ENCODE data around the gene VPS13A. TPM values are rescaled to one million over a fixed set of nuclear protein-coding genes. Genes with fewer than 3 reads are reported as not detected.
A peak's percentile ranks its signal among the peaks of the same experiment; 100 is the strongest.

VPS13A gene
- total RNA-seq, 1 donor from 2014 or later = 19.5 TPM

DNA sequence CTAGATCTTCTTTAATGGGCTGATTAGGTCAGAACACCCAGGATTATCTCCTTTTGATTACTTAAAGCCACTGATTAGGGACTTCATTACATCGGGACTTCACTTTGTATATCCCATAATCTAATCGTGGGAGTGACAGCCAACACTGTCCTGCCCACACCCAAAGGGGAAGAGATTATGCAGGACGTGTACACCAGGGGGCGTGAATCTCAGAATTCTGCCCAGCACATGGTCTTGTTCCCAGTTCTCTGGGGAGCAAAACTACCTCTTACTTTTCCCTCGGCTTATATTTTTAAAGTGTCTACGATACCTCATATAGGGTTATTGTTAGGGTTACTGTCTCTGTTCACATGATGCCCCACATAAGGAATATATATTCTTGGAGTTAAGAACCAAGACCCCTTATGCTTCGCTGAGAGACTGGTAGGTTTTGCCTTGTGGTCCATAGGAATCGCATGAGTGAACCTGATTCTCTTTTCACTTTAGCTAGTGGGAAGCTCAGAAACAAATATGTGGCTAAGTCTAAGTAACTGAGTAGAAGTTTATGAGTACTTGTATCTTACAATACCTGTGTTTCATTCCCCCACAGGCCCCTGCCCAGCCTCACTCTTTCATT is 278.1 kb downstream of the VPS13A start:
- DNase-seq (ENCODE audit: low read depth) (peak; percentile 24), FAIRE-seq (no peak)
- Histone ChIP-seq H3K27me3 (ENCODE audit: control insufficient read depth, insufficient read depth, low read length) (no peaks in the 10 kb centered on the region), H3K4me3 (ENCODE audit: low read depth, low read length) (no peak overlapping the region), H3K36me3 (ENCODE audit: control insufficient read depth, insufficient read depth, low read length) (no peaks in the 10 kb centered on the region)
- TF ChIP-seq, protein P1, sequence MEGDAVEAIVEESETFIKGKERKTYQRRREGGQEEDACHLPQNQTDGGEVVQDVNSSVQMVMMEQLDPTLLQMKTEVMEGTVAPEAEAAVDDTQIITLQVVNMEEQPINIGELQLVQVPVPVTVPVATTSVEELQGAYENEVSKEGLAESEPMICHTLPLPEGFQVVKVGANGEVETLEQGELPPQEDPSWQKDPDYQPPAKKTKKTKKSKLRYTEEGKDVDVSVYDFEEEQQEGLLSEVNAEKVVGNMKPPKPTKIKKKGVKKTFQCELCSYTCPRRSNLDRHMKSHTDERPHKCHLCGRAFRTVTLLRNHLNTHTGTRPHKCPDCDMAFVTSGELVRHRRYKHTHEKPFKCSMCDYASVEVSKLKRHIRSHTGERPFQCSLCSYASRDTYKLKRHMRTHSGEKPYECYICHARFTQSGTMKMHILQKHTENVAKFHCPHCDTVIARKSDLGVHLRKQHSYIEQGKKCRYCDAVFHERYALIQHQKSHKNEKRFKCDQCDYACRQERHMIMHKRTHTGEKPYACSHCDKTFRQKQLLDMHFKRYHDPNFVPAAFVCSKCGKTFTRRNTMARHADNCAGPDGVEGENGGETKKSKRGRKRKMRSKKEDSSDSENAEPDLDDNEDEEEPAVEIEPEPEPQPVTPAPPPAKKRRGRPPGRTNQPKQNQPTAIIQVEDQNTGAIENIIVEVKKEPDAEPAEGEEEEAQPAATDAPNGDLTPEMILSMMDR (IDR thresholded peaks at IDR 0.05; ENCODE audit: insufficient read depth, low read length, severe bottlenecking) = peak; percentile 41

DNA sequence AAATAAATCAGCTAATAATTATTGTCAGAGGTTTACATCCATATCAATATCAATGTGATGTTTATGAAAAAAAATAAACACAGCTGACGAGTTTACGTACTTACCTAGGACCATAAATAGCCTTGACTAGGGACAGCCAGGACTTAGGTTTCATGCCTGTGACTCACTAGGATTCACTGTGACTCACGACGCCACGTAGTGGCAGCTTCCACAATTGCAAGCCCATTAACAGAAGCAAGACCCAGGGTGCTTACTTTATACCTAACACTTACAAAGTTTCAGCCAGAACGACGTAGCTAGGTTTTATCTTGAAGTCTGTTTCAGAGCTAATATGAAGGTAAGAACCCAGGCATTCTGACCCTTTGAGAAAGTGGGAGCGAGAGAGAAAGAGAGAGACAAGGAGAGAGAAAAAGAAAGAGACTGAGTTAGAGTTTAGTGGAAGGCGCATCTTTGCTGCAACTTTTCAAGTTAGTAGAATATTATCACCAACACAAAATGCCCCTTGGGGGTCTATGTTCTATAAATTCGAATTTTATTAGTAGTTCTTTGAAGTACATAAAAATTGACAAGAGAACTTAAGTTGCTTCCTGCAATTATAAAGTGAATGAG is 279.6 kb downstream of the VPS13A start:
- FAIRE-seq (no peak), DNase-seq (ENCODE audit: low read depth) (peak; percentile 93)

DNA sequence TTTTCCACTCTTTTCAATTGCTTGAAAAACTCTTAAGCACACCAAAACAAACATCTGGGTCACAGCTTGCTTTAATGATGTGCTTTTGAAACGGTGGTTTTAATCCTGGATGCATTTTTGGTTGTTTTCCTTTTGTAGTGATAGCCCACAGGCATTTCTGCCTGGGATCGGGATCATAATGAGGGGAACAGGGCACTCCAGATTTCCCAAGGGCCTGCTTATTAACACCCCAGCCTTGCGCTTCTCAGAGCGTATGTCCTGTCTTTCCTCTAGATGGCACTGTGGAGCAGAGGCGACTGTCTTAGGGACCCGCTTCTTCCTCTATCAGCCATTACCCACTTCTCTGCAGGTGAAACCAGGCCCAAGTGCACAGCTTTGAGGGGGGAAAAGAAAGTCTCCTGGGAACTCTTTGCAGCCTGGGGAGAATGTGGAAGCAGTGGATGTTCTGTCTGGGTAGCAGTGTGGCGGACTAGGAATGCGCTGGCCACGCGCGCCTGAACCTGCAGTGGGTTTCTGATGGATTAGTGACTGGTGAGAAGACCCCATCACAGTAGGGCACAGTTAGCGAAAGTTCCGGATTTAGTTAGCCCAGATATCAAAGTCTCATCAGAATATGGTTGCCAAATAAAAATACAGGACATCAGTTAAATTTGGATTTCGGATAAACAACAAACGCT is 280.7 kb downstream of the VPS13A start:
- Histone ChIP-seq H3K36me3 (ENCODE audit: control insufficient read depth, insufficient read depth, low read length) (no peaks in the 10 kb centered on the region), H3K27me3 (ENCODE audit: control insufficient read depth, insufficient read depth, low read length) (no peaks in the 10 kb centered on the region), H3K4me3 (ENCODE audit: low read depth, low read length) (no peak overlapping the region)
- TF ChIP-seq, protein P1 (IDR thresholded peaks at IDR 0.05; ENCODE audit: insufficient read depth, low read length, severe bottlenecking) = peak; percentile 93
- FAIRE-seq (no peak), DNase-seq (ENCODE audit: low read depth) (peak; percentile 59)

More for the DNA sequence above, 279.6 kb downstream of the VPS13A start:
- Histone ChIP-seq H3K27me3 (ENCODE audit: control insufficient read depth, insufficient read depth, low read length) (no peaks in the 10 kb centered on the region), H3K4me3 (ENCODE audit: low read depth, low read length) (no peak overlapping the region), H3K36me3 (ENCODE audit: control insufficient read depth, insufficient read depth, low read length) (no peaks in the 10 kb centered on the region)
- TF ChIP-seq, protein P1 (IDR thresholded peaks at IDR 0.05; ENCODE audit: insufficient read depth, low read length, severe bottlenecking) = peak; percentile 86

DNA sequence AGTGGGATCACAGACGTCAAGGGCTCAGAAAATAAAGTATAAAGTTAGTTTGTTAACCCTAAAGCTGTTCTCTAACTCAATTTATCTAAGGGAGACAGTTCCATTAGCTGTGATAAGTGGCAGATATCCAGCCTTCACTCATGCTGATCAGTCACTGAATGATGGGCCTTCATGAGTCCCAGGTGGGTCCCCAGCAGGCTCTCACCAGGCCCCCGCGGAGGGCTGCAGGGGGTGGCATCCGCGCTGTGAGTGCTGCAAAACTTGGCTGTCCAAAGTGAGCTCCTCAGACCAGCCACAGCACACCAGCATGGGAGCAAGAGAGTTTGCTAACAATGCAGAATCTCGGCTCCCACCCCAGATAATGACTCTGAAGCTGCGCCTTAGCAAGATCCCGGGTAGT is 283.6 kb downstream of the VPS13A start:
- Histone ChIP-seq H3K27me3 (ENCODE audit: control insufficient read depth, insufficient read depth, low read length) (no peaks in the 10 kb centered on the region), H3K36me3 (ENCODE audit: control insufficient read depth, insufficient read depth, low read length) (no peaks in the 10 kb centered on the region), H3K4me3 (ENCODE audit: low read depth, low read length) (no peak overlapping the region)
- FAIRE-seq = no peak
- TF ChIP-seq, protein P1 (IDR thresholded peaks at IDR 0.05; ENCODE audit: insufficient read depth, low read length, severe bottlenecking) = no peak
- no peak for DNase-seq (ENCODE audit: low read depth)

DNA sequence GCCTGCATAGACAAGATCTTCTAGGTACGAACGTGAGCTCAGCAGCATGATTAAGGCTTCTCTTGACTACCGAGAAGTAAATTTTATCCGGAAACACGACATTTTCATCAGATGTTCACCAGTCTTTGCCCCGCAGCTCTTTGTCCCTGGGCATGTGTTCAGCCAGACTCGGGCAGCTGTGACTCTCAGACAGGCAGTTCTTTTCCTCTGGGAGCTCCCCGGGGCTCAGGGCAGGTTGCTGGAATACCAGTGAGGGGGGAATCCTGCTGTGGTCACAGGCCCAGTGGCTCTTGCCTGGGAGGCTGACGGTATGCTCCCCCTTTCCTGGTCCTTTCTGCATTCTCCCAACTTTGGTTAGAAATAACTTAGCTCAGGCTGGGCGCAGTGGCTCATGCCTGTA is 284.7 kb downstream of the VPS13A start:
- TF ChIP-seq, protein P1 (IDR thresholded peaks at IDR 0.05; ENCODE audit: insufficient read depth, low read length, severe bottlenecking) = no peak
- no peaks in the 10 kb centered on the region for H3K27me3 ChIP-seq (ENCODE audit: control insufficient read depth, insufficient read depth, low read length)
- DNase-seq (ENCODE audit: low read depth) (no peak), FAIRE-seq (no peak)
- H3K4me3 ChIP-seq (ENCODE audit: low read depth, low read length) = no peak overlapping the region
- no peaks in the 10 kb centered on the region for H3K36me3 ChIP-seq (ENCODE audit: control insufficient read depth, insufficient read depth, low read length)

Measured in bronchial epithelial cell (primary cell).